T-helper 22 cell (primary cell): Measurements from ENCODE around the gene FLT4.

Experiments
- DNase-seq: peaks from one replicate; pipeline ENCODE4 v3.0.0-alpha.2; 2020; ENCODE audit warnings: low read depth

FLT4 gene

GRCh38 chr5:180642181-180642775 is 7.1 kb downstream of the FLT4 start:
- DNase-seq = no peak

- DNase-seq = no peak
Measured at GRCh38 chr5:180641566-180641900, 7.9 kb downstream of the FLT4 start.

DNA sequence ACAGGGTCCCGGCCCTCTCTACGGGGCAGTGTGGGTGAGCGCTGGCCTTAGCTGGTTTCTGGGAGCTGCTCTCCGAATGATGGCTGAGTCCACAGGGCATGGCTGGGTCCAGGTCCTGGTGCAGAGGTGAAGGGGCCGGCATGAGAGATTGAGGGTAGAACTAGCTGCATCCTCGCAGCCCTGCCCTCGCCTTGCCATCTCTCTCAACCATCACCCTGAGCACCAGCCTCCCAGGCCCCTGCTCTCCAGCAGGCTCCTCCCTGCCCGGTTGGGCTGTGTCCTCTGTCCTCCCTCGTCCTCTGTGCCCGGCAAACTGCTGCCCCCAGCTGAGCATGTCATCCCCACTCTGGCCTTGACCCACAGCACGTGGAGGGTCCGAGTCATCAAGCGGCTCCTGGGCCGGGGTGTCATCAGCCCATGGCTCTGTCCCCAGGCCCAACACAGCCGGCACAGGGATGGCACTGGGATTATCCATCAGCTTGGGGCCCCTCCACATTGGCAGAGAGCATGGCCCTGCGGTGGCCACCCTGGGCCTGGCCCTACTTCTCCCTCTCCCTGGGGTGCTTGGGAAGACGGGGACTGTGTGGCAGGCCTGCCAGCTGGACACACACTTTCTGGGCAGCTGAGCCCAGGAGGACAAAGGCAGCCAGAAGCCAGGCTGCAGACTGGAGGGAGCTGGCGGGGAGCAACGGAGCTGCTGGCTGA is 8.4 kb downstream of the FLT4 start:
- DNase-seq = no peak

DNA sequence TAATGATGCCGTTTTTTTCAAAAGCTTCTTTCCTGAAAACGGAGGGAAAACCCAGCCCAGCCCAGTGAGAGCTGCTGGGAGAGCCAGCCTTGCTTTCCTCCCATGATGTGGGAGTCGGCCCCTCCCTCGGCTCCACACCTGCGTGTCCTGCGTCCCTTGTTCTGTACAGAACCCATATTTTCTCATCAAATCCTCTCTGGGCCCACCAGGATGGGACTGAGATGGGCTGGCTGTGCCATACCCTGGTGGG is 8.9 kb downstream of the FLT4 start:
- DNase-seq = no peak

- DNase-seq = no peak
Measured at GRCh38 chr5:180639741-180640610, 9.4 kb downstream of the FLT4 start.

DNA sequence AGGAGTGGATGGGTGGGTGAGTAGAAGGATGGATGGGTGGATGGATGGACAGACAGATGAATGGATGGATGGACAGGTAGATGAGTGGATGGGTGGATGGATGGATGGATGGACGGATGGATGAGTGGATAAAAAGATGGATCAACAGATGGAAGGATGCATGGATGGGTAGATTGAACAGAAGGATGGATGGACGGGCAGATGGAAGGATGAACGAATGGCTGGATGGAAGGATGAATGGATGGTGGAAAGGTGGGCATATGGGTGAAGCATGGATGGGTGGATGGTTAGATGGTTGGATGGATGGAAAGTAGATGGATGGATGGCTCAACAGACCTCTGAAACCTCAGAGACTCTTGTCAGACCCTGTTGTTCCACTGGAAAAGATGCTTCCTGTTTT is 10.1 kb downstream of the FLT4 start:
- DNase-seq = no peak

GRCh38 chr5:180637962-180638680 is 11.3 kb downstream of the FLT4 start:
- DNase-seq = no peak

DNA sequence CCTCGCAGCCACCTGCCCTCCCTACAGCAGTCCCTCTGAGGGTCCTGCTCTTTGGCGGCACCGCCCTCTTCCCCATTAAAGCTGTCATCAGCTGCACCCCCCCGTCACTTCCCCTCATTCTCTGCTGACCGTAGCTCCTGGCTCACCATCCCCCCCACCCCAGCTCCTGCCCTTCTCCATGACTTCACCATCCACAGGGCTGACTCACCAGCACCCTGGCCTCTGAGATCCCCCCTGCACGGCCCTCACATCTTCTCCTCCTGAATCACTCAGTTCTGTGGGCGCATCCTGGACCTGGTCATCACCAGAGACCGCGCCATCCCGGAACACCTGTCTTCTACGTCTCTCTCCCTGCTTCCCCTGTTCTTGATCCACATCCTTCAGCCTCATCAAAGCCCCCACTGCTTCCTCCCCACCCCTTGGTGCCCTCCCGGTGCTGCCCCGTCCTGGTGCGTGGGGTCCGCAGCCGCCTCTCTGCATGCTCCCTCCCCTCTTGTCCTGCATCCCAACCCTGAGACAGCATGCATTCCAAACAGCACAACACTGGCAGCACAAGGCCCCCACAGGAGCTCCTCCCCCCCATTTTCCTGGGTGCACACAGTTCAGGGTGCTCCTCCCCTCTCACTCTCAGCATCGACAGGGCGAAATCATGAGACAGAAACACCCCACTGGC is 12.9 kb downstream of the FLT4 start:
- no peak for DNase-seq

DNA sequence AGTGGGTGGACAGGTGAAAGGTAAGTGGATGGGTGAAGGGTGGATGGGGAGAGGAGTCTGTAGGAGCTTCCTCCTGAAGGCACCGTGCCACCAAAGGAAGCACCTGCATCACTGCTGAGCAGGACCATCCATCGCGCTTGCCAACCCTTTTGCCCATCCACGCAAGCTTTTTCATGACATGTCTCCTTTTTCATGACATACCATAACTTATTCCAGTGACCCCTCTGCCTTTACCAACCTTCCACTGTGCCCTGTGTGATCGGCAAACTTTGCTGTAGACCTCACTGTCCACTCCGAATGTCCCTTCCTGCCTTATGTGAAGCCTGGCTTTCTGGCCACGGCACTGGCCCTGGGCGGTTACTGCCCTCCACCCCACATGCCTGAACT is 13.4 kb downstream of the FLT4 start:
- DNase-seq = no peak

DNA sequence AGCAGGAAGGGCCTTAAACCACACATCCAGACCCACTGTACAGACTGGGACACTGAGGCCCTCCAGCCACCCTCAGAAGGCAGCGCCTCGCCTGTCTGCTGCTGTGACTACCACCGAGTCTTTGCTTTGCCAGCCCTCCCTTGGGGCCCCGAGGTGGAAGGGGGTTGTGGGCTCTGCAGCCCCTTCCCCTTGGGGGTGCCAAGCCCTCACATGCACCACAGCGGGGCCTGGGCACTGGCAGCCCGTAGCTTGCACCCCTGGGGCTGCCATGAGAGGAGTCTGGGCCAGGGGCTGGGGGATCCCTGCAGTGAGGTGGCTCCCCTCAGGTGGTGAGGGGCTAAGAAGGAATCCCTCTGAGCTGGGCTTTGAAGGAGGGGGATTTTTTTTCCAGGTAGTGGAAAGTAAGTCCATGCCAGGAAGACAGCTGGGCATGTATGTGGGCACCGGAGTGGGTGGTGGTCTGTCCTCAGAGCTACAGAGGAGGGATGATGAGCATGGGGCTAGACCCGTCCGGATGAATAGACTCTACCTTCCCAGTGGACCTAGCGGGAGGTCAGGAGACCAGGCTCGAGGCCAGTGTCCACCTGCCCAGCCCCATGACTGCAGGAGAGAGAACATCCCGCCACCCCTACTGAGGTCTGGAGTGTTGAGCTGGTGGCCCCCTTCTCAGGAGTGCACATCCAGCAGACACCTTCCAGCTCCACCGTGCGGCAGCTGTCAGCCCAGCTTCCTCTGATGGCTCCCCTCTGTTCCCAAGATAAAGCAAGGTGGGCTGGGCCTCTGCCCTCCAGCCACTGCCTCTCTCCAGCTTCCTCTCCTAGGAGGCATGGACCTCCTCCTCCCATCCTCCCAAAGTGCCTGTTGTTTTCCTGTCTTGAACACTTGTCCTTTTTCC is 15.9 kb downstream of the FLT4 start:
- no peak for DNase-seq

- DNase-seq = no peak
Measured at GRCh38 chr5:180632768-180633167, 16.6 kb downstream of the FLT4 start.

DNA sequence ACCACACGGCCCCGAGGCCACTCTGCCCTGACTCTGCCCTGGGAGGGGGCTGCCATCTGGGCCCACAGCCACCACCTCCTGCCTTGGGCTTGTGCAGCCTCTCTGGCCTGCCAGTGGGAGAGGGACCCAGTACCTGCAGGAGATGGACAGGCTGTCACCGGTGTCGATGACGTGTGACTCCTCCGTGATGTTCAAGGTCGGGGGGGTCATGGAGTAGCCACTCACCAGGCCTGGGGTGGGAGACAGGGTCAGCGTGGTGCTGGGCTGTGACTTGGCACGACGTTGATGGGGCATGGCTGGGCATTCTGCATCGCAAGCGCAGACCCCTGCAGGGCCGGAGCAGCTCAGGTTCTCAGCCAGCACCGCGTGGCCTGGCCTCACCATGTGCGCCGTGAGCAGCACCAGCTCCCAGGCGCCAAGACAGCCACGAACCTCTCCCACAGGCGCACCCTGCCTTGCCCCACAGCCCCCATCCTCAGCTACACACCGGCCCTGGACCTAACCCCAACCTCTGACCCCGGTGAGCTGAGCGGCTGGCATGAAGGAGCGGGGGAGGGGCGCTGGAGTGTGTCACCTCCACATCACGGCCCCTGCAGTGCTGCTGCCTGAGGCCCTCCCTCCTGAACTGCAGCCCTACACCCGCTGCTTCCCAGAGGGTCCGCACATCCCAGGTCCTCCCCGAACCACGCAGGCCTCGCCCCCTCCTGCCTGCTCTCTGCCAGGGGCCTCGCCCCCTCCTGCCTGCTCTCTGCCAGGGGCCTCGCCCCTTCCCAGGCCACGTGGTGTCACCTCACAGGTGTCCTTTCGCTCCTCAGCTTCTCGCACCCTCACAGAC is 17.6 kb downstream of the FLT4 start:
- DNase-seq = no peak

DNA sequence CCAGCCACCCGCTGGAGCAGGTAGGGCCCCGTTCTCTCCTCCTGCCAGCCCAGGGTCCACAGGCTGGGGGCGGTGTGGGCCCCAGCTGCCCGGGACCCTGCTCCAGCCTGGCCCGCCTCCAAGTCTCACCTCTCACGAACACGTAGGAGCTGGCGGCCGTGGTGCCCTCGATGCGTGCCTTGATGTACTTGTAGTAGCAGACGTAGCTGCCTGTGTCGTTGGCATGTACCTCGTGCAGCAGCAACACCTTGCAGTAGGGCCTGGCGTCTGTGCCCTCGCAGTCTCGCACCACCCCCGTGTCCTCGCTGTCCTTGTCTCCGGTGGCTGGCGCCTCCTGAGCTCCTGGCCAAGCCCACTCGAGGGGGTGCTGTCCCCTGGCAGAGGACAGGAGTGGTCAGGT is 19.0 kb downstream of the FLT4 start:
- DNase-seq = no peak

DNA sequence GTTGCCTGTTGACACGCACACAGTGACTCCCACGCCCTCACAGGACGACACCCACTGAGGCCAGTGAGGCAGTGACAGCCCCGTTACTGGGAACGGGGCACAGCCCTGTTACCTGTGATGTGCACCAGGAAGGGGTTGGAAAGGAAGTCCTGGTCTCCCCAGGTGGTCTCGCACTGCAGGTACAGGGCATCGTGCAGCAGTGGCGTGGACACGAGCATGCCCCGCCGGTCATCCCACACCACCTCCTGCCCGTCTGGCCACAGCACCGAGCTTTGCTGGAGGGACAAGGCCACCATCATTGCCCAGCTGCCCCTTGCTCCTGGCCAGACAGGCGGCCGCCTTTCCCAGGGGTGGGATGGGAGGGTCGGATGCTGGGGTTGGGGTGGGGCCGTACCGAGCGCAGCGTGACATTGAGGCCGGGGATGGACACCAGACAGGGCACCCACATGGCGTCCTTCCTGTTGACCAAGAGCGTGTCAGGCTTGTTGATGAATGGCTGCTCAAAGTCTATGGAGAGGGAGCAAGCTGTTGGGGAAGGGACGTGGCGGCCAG is 19.5 kb downstream of the FLT4 start:
- DNase-seq = no peak

- DNase-seq = no peak
Measured at GRCh38 chr5:180628827-180629750, 20.3 kb downstream of the FLT4 start.

DNA sequence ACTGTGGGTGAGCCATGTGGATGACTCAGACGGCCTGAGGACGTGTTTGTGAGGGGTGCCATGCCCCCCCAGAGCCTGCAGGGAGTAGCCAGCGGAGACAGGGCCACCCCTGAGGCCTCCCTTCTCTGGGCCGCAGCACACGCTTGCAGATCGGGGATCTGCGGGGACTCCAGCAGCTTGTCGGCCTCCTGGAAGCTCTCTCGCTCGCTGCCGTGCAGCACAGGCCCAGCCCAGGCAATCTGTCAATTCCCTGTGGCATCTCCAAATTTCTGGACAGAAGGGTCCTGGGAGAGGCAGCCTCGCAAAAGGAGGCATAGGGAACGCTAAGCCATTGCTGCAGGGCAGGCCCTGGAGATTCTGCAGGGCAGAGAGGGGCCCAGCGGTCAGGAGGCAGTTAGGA is 21.2 kb downstream of the FLT4 start:
- DNase-seq = no peak

- no peak for DNase-seq
Measured at GRCh38 chr5:180627386-180628120, 21.8 kb downstream of the FLT4 start.

- no peak for DNase-seq
Measured at GRCh38 chr5:180626661-180627385, 22.6 kb downstream of the FLT4 start.
